ENCODE data around the gene IFIT3.

IFIT3 gene

GRCh38 chr10:89351780-89352597, 24.2 kb downstream of the IFIT3 start:
- Histone ChIP-seq H3K27ac (replicated peaks; ENCODE audit: low read length) (peak overlapping the region; percentile 20), H3K14ac (ENCODE audit: low read length) (no peak overlapping the region), H4K8ac (ENCODE audit: low read depth, low read length) (no peak overlapping the region), H3K4ac (ENCODE audit: low read length) (no peak overlapping the region), H2BK15ac (ENCODE audit: low read length) (no peak overlapping the region), H2BK120ac (ENCODE audit: low read depth, low read length) (no peak overlapping the region), H3K36me3 (replicated peaks in 1 of 2; ENCODE audit: control insufficient read depth in 2 of 2, insufficient read depth in 2 of 2, low read length in 2 of 2) (no peaks in the 10 kb centered on the region), H3K79me1 (ENCODE audit: low read depth, low read length) (no peaks in the 10 kb centered on the region), H2BK5ac (ENCODE audit: low read length) (no peak overlapping the region), H2BK12ac (ENCODE audit: low read length) (no peak overlapping the region), H3K18ac (ENCODE audit: low read length) (no peak overlapping the region), H3K4me3 (ENCODE audit: low read length in 2 of 2) (no peak overlapping the region), H4K91ac (ENCODE audit: low read depth, low read length, poor library complexity) (no peak overlapping the region), H3K23ac (ENCODE audit: low read depth, low read length, poor library complexity) (no peak overlapping the region), H2AK5ac (ENCODE audit: low read depth, low read length) (no peak overlapping the region), H3K4me1 (ENCODE audit: control insufficient read depth in 2 of 2, insufficient read depth in 1 of 2, low read depth in 1 of 2, low read length in 2 of 2) (peaks cover 19 to 49% of the 10 kb centered on the region in 2 donors), H3K9me3 (replicated peaks in 1 of 2; ENCODE audit: control insufficient read depth in 2 of 2, insufficient read depth in 1 of 2, low read depth in 1 of 2, low read length in 2 of 2) (peaks cover 0 to 3% of the 10 kb centered on the region in 2 donors), H3K4me2 (ENCODE audit: insufficient read depth, low read length, poor library complexity, severe bottlenecking) (no peak overlapping the region), H2AFZ (ENCODE audit: low read length) (peak overlapping the region; percentile 65), H3K27me3 (ENCODE audit: control insufficient read depth in 3 of 3, insufficient read depth in 3 of 3, low read depth in 1 of 3, low read length in 3 of 3) (no peaks in the 10 kb centered on the region), H3K9ac (ENCODE audit: low read depth, low read length, poor library complexity) (no peak overlapping the region)
- no CpG with 5 or more reads among the region's 12 CpGs for WGBS, 2 donors (ENCODE audit: extremely low coverage in 2 of 2, insufficient read length in 2 of 2, insufficient replicate concordance in 1 of 2)
- no peak for DNase-seq (ENCODE audit: low spot score)

GRCh38 chr10:89352802-89353201, 25.0 kb downstream of the IFIT3 start:
- Histone ChIP-seq H2BK12ac (ENCODE audit: low read length) (no peak overlapping the region), H3K27ac (replicated peaks; ENCODE audit: low read length) (no peak overlapping the region), H3K27me3 (ENCODE audit: control insufficient read depth in 3 of 3, insufficient read depth in 3 of 3, low read depth in 1 of 3, low read length in 3 of 3) (no peaks in the 10 kb centered on the region), H3K9me3 (replicated peaks in 1 of 2; ENCODE audit: control insufficient read depth in 2 of 2, insufficient read depth in 1 of 2, low read depth in 1 of 2, low read length in 2 of 2) (peaks cover 0 to 3% of the 10 kb centered on the region in 2 donors), H2BK120ac (ENCODE audit: low read depth, low read length) (no peak overlapping the region), H2BK5ac (ENCODE audit: low read length) (no peak overlapping the region), H3K4ac (ENCODE audit: low read length) (no peak overlapping the region), H2AFZ (ENCODE audit: low read length) (no peak overlapping the region), H3K18ac (ENCODE audit: low read length) (no peak overlapping the region), H3K9ac (ENCODE audit: low read depth, low read length, poor library complexity) (no peak overlapping the region), H4K91ac (ENCODE audit: low read depth, low read length, poor library complexity) (no peak overlapping the region), H3K4me2 (ENCODE audit: insufficient read depth, low read length, poor library complexity, severe bottlenecking) (no peak overlapping the region), H2AK5ac (ENCODE audit: low read depth, low read length) (no peak overlapping the region), H3K36me3 (replicated peaks in 1 of 2; ENCODE audit: control insufficient read depth in 2 of 2, insufficient read depth in 2 of 2, low read length in 2 of 2) (no peaks in the 10 kb centered on the region), H3K79me1 (ENCODE audit: low read depth, low read length) (no peaks in the 10 kb centered on the region), H4K8ac (ENCODE audit: low read depth, low read length) (no peak overlapping the region), H3K23ac (ENCODE audit: low read depth, low read length, poor library complexity) (no peak overlapping the region), H3K4me3 (ENCODE audit: low read length in 2 of 2) (no peak overlapping the region), H3K14ac (ENCODE audit: low read length) (no peak overlapping the region), H3K4me1 (ENCODE audit: control insufficient read depth in 2 of 2, insufficient read depth in 1 of 2, low read depth in 1 of 2, low read length in 2 of 2) (peaks cover 15 to 45% of the 10 kb centered on the region in 2 donors), H2BK15ac (ENCODE audit: low read length) (no peak overlapping the region)
- no CpG with 5 or more reads among the region's 4 CpGs for WGBS, 2 donors (ENCODE audit: extremely low coverage in 2 of 2, insufficient read length in 2 of 2, insufficient replicate concordance in 1 of 2)
- no peak for DNase-seq (ENCODE audit: low spot score)

GRCh38 chr10:89355394-89355931, 27.7 kb downstream of the IFIT3 start:
- Histone ChIP-seq H2BK5ac (ENCODE audit: low read length) (no peak overlapping the region), H4K8ac (ENCODE audit: low read depth, low read length) (no peak overlapping the region)

GRCh38 chr10:89357096-89357495, 29.3 kb downstream of the IFIT3 start:
- Histone ChIP-seq H4K91ac (ENCODE audit: low read depth, low read length, poor library complexity) (no peak overlapping the region), H2BK5ac (ENCODE audit: low read length) (no peak overlapping the region), H2AK5ac (ENCODE audit: low read depth, low read length) (no peak overlapping the region)

More at GRCh38 chr10:89355394-89355931, 27.7 kb downstream of the IFIT3 start:
- H3K4me1 ChIP-seq (ENCODE audit: control insufficient read depth in 2 of 2, insufficient read depth in 1 of 2, low read depth in 1 of 2, low read length in 2 of 2): peaks cover 7 to 29% of the 10 kb centered on the region in 2 donors
- no peak overlapping the region for H2AFZ ChIP-seq (ENCODE audit: low read length)
- H2BK12ac ChIP-seq (ENCODE audit: low read length): no peak overlapping the region
- no peaks in the 10 kb centered on the region for H3K27me3 ChIP-seq (ENCODE audit: control insufficient read depth in 3 of 3, insufficient read depth in 3 of 3, low read depth in 1 of 3, low read length in 3 of 3)
- H3K14ac ChIP-seq (ENCODE audit: low read length): no peak overlapping the region
- no peak overlapping the region for H3K9ac ChIP-seq (ENCODE audit: low read depth, low read length, poor library complexity)
- DNase-seq (ENCODE audit: low spot score): no peak
- H3K23ac ChIP-seq (ENCODE audit: low read depth, low read length, poor library complexity): no peak overlapping the region
- H3K36me3 ChIP-seq (replicated peaks in 1 of 2; ENCODE audit: control insufficient read depth in 2 of 2, insufficient read depth in 2 of 2, low read length in 2 of 2): no peaks in the 10 kb centered on the region
- H2BK120ac ChIP-seq (ENCODE audit: low read depth, low read length): no peak overlapping the region
- no peak overlapping the region for H3K4me2 ChIP-seq (ENCODE audit: insufficient read depth, low read length, poor library complexity, severe bottlenecking)
- no peak overlapping the region for H2AK5ac ChIP-seq (ENCODE audit: low read depth, low read length)
- no peak overlapping the region for H2BK15ac ChIP-seq (ENCODE audit: low read length)
- WGBS, 2 donors (ENCODE audit: extremely low coverage in 2 of 2, insufficient read length in 2 of 2, insufficient replicate concordance in 1 of 2): no CpG with 5 or more reads among the region's 2 CpGs
- peaks cover 0 to 3% of the 10 kb centered on the region in 2 donors for H3K9me3 ChIP-seq (replicated peaks in 1 of 2; ENCODE audit: control insufficient read depth in 2 of 2, insufficient read depth in 1 of 2, low read depth in 1 of 2, low read length in 2 of 2)
- no peak overlapping the region for H4K91ac ChIP-seq (ENCODE audit: low read depth, low read length, poor library complexity)
- H3K79me1 ChIP-seq (ENCODE audit: low read depth, low read length): no peaks in the 10 kb centered on the region
- no peak overlapping the region for H3K18ac ChIP-seq (ENCODE audit: low read length)
- no peak overlapping the region for H3K4ac ChIP-seq (ENCODE audit: low read length)
- H3K4me3 ChIP-seq (ENCODE audit: low read length in 2 of 2): no peak overlapping the region
- H3K27ac ChIP-seq (replicated peaks; ENCODE audit: low read length): no peak overlapping the region

More at GRCh38 chr10:89357096-89357495, 29.3 kb downstream of the IFIT3 start:
- Histone ChIP-seq H3K79me1 (ENCODE audit: low read depth, low read length) (no peaks in the 10 kb centered on the region), H2AFZ (ENCODE audit: low read length) (no peak overlapping the region), H2BK12ac (ENCODE audit: low read length) (no peak overlapping the region), H3K4me3 (ENCODE audit: low read length in 2 of 2) (no peak overlapping the region), H3K27ac (replicated peaks; ENCODE audit: low read length) (no peak overlapping the region), H3K27me3 (ENCODE audit: control insufficient read depth in 3 of 3, insufficient read depth in 3 of 3, low read depth in 1 of 3, low read length in 3 of 3) (no peaks in the 10 kb centered on the region), H3K4ac (ENCODE audit: low read length) (no peak overlapping the region), H3K9ac (ENCODE audit: low read depth, low read length, poor library complexity) (no peak overlapping the region), H3K4me2 (ENCODE audit: insufficient read depth, low read length, poor library complexity, severe bottlenecking) (no peak overlapping the region), H3K36me3 (replicated peaks in 1 of 2; ENCODE audit: control insufficient read depth in 2 of 2, insufficient read depth in 2 of 2, low read length in 2 of 2) (no peaks in the 10 kb centered on the region), H3K14ac (ENCODE audit: low read length) (no peak overlapping the region), H3K23ac (ENCODE audit: low read depth, low read length, poor library complexity) (no peak overlapping the region), H2BK120ac (ENCODE audit: low read depth, low read length) (no peak overlapping the region), H3K9me3 (replicated peaks in 1 of 2; ENCODE audit: control insufficient read depth in 2 of 2, insufficient read depth in 1 of 2, low read depth in 1 of 2, low read length in 2 of 2) (peaks cover 0 to 3% of the 10 kb centered on the region in 2 donors), H4K8ac (ENCODE audit: low read depth, low read length) (no peak overlapping the region), H3K4me1 (ENCODE audit: control insufficient read depth in 2 of 2, insufficient read depth in 1 of 2, low read depth in 1 of 2, low read length in 2 of 2) (peaks cover 3 to 14% of the 10 kb centered on the region in 2 donors), H2BK15ac (ENCODE audit: low read length) (no peak overlapping the region), H3K18ac (ENCODE audit: low read length) (no peak overlapping the region)
- WGBS, 2 donors (ENCODE audit: extremely low coverage in 2 of 2, insufficient read length in 2 of 2, insufficient replicate concordance in 1 of 2): no CpG with 5 or more reads among the region's 1 CpG
- DNase-seq (ENCODE audit: low spot score): no peak

All from neuronal stem cell (in vitro differentiated cells).